GM12878 (cell line): Measurements from ENCODE around the gene TMEM38A. TPM values are rescaled to one million over a fixed set of nuclear protein-coding genes. Genes with fewer than 3 reads are reported as not detected.

Experiments used
- BHLHE40 ChIP-seq, 2 experiments: fragments of 450-650 bp in 1 of 2; IDR thresholded peaks; 2 replicates each; pipeline ENCODE4 v1.6.1; 2011 to 2017; ENCODE audit warnings: low read depth in 2 of 2, borderline replicate concordance in 1 of 2, improper control_type of control experiment in 1 of 2, low read length in 1 of 2, mild to moderate bottlenecking in 1 of 2
- SRF ChIP-seq, 2 experiments: IDR thresholded peaks; 2 replicates each; pipeline ENCODE4 v1.6.1; 2011; ENCODE audit warnings: low read depth in 2 of 2, low read length in 2 of 2, mild to moderate bottlenecking in 1 of 2, moderate library complexity in 1 of 2
- polyA plus RNA-seq, 11 experiments: library from polyadenylated mRNA; depleted of rRNA in 4 of 11; unstranded in 6 of 11; stranded (reverse) in 5 of 11; fragments of >200 nt; fragmentation: Nextera tagmentation in 4 of 11; fragmentation: Illumina TruSeq in 1 of 11; extraction: Ambion mirVana in 4 of 11; extraction: Trizol in 1 of 11; gene quantifications; 1 replicate in 1 of 11; 2 replicates in 10 of 11; pipeline versions ENCODE4 v1.2.1 to v1.2.3, GENCODE V29; 2011 to 2016; ENCODE audit warnings: inconsistent platforms in 2 of 11, missing spikeins in 2 of 11, low read depth in 1 of 11
- total RNA-seq, 4 experiments: library from RNA; depleted of rRNA in 3 of 4; stranded (reverse); fragments of >200 nt in 3 of 4; fragmentation: Illumina TruSeq in 1 of 4; extraction: Trizol in 1 of 4; gene quantifications; 2 replicates each; pipeline versions ENCODE4 v1.2.1 to v1.2.3, GENCODE V29; 2013 to 2021
- TF ChIP-seq, protein P1 (sequence below): fragments of 450-650 bp; IDR thresholded peaks from 2 replicates; pipeline ENCODE4 v1.6.1; 2017; ENCODE audit warnings: mild to moderate bottlenecking
- TF ChIP-seq, protein P2 (sequence below): fragments of 450-650 bp; formaldehyde crosslinking; IDR thresholded peaks from 2 replicates; pipeline ENCODE4 v1.4.0; 2020; ENCODE audit warnings: mild to moderate bottlenecking, moderate library complexity
- TF ChIP-seq, protein P3 (sequence below): IDR thresholded peaks from 2 replicates; pipeline ENCODE4 v1.6.1; 2012; ENCODE audit warnings: improper control_type of control experiment, low read depth, low read length; ENCODE audit not compliant: insufficient replicate concordance

Gene TMEM38A
- total and polyA plus RNA-seq, 10 of the 15 experiments (the other 5 are each of a cell fraction or from before 2014, with no cell fraction given) = 4.5 to 22.2 (median 15.0) TPM

DNA sequence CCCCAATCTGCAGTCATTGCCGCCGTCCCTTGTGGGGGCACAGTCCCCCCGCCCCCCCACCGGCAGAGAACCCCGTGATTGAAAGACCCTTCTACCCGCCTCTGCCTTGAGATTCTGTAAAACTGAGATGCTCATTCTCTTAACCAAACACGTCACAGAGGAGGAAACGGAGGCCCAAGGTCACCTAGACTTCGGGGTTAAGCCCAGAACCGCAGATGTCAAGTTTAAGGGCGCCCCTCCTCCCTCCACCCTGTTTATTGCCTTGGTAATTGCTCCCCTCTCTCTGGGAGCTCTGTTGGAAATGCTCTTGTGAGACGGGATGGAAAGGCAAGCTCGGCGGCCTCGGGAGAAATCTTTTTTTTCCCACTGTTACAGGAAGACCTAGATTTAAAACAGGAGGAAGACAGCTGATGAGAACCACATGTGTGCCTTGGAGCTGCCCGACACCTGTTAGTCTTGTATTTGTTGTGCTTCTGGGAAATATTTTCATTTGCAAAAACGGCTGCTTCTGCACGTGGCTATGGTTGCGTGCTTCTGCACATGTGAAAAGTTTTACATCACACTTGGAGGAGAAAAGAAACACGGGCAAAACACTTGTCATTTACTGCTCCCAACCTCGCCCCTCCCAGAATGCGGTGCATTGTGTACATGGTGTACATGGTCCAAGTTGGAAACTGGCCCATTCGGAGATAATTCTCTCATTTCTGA, 31.8 kb upstream of the TMEM38A start (continued):
- TF ChIP-seq, protein P1, sequence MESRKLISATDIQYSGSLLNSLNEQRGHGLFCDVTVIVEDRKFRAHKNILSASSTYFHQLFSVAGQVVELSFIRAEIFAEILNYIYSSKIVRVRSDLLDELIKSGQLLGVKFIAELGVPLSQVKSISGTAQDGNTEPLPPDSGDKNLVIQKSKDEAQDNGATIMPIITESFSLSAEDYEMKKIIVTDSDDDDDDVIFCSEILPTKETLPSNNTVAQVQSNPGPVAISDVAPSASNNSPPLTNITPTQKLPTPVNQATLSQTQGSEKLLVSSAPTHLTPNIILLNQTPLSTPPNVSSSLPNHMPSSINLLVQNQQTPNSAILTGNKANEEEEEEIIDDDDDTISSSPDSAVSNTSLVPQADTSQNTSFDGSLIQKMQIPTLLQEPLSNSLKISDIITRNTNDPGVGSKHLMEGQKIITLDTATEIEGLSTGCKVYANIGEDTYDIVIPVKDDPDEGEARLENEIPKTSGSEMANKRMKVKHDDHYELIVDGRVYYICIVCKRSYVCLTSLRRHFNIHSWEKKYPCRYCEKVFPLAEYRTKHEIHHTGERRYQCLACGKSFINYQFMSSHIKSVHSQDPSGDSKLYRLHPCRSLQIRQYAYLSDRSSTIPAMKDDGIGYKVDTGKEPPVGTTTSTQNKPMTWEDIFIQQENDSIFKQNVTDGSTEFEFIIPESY = no peak
- TF ChIP-seq, protein P2, sequence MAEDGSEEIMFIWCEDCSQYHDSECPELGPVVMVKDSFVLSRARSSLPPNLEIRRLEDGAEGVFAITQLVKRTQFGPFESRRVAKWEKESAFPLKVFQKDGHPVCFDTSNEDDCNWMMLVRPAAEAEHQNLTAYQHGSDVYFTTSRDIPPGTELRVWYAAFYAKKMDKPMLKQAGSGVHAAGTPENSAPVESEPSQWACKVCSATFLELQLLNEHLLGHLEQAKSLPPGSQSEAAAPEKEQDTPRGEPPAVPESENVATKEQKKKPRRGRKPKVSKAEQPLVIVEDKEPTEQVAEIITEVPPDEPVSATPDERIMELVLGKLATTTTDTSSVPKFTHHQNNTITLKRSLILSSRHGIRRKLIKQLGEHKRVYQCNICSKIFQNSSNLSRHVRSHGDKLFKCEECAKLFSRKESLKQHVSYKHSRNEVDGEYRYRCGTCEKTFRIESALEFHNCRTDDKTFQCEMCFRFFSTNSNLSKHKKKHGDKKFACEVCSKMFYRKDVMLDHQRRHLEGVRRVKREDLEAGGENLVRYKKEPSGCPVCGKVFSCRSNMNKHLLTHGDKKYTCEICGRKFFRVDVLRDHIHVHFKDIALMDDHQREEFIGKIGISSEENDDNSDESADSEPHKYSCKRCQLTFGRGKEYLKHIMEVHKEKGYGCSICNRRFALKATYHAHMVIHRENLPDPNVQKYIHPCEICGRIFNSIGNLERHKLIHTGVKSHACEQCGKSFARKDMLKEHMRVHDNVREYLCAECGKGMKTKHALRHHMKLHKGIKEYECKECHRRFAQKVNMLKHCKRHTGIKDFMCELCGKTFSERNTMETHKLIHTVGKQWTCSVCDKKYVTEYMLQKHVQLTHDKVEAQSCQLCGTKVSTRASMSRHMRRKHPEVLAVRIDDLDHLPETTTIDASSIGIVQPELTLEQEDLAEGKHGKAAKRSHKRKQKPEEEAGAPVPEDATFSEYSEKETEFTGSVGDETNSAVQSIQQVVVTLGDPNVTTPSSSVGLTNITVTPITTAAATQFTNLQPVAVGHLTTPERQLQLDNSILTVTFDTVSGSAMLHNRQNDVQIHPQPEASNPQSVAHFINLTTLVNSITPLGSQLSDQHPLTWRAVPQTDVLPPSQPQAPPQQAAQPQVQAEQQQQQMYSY (CRISPR knock-in tag) = no peak
- TF ChIP-seq BHLHE40 (IDR thresholded peaks at IDR 0.05; ENCODE audit: borderline replicate concordance in 1 of 2, low read depth in 2 of 2, low read length in 1 of 2) = peak; percentile 70 to 85
- TF ChIP-seq, protein P3, sequence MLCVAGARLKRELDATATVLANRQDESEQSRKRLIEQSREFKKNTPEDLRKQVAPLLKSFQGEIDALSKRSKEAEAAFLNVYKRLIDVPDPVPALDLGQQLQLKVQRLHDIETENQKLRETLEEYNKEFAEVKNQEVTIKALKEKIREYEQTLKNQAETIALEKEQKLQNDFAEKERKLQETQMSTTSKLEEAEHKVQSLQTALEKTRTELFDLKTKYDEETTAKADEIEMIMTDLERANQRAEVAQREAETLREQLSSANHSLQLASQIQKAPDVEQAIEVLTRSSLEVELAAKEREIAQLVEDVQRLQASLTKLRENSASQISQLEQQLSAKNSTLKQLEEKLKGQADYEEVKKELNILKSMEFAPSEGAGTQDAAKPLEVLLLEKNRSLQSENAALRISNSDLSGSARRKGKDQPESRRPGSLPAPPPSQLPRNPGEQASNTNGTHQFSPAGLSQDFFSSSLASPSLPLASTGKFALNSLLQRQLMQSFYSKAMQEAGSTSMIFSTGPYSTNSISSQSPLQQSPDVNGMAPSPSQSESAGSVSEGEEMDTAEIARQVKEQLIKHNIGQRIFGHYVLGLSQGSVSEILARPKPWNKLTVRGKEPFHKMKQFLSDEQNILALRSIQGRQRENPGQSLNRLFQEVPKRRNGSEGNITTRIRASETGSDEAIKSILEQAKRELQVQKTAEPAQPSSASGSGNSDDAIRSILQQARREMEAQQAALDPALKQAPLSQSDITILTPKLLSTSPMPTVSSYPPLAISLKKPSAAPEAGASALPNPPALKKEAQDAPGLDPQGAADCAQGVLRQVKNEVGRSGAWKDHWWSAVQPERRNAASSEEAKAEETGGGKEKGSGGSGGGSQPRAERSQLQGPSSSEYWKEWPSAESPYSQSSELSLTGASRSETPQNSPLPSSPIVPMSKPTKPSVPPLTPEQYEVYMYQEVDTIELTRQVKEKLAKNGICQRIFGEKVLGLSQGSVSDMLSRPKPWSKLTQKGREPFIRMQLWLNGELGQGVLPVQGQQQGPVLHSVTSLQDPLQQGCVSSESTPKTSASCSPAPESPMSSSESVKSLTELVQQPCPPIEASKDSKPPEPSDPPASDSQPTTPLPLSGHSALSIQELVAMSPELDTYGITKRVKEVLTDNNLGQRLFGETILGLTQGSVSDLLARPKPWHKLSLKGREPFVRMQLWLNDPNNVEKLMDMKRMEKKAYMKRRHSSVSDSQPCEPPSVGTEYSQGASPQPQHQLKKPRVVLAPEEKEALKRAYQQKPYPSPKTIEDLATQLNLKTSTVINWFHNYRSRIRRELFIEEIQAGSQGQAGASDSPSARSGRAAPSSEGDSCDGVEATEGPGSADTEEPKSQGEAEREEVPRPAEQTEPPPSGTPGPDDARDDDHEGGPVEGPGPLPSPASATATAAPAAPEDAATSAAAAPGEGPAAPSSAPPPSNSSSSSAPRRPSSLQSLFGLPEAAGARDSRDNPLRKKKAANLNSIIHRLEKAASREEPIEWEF = no peak
- no peak for TF ChIP-seq SRF (IDR thresholded peaks at IDR 0.05; ENCODE audit: low read depth in 2 of 2, low read length in 2 of 2)
- TF ChIP-seq, all 136 proteins: peak for 18
